Measurements from ENCODE around the gene PPT2. TPM values are rescaled to one million over a fixed set of nuclear protein-coding genes. Genes with fewer than 3 reads are reported as not detected.
A peak's percentile ranks its signal among the peaks of the same experiment; 100 is the strongest.

The PPT2 gene
- total and polyA plus RNA-seq, 2 of the 8 experiments (the other 6 are each of a cell fraction or from before 2014, with no cell fraction given) = 24.1 to 39.5 TPM

GRCh38 chr6:32194388-32194787, 40.4 kb downstream of the PPT2 start:
- no peak overlapping the region for H2BK12ac ChIP-seq (ENCODE audit: low read depth, low read length)
- H2BK20ac ChIP-seq (ENCODE audit: low read length) = no peak overlapping the region
- H3K27me3 ChIP-seq (replicated peaks in 1 of 4; ENCODE audit: control insufficient read depth in 3 of 4, extremely low read depth in 1 of 4, insufficient read depth in 3 of 4, low read length in 3 of 4) = no peaks in the 10 kb centered on the region
- no peak overlapping the region for H3K23ac ChIP-seq (ENCODE audit: insufficient read length)
- H3K79me2 ChIP-seq (ENCODE audit: control insufficient read depth in 1 of 2, insufficient read depth in 2 of 2, low read length in 2 of 2) = peaks cover 0 to 2% of the 10 kb centered on the region in 2 experiments; a peak in 2 of 4 replicates
- H4K91ac ChIP-seq (replicated peaks; ENCODE audit: insufficient read length, low read length) = no peak overlapping the region
- no peak overlapping the region for H3K4ac ChIP-seq (replicated peaks; ENCODE audit: insufficient read length, low read depth, low read length)
- no peak overlapping the region for H3K56ac ChIP-seq (replicated peaks; ENCODE audit: insufficient read length, low read depth, low read length)
- CTCF ChIA-PET (ENCODE audit: partially characterized antibody) = interaction anchor here (1.3 kb wide), 2 partner anchors 24 to 46 kb away, joined by 3 to 4 read pairs; no protein-coding TSS in a partner anchor
- 90% methylated on average over 4 of the region's 4 CpGs; no CpG with 5 or more reads in 1 of the 2 experiments for WGBS, 2 experiments (ENCODE audit: extremely low coverage in 1 of 2, insufficient coverage in 1 of 2, insufficient read length in 1 of 2, insufficient replicate concordance in 2 of 2, low coverage in 1 of 2, low lambda C conversion rate in 2 of 2, missing lambda C conversion rate in 1 of 2)
- POLR2A ChIA-PET (ENCODE audit: partially characterized antibody) = interaction anchor here (1.4 to 13.3 kb wide), 6 partner anchors 15 to 777 kb away, joined by 4 to 194 read pairs (median 9); partner anchors contain the start of genes AGPAT1, ATF6B, FKBPL and PRRT1
- H2AK5ac ChIP-seq (ENCODE audit: low read depth, low read length) = no peak overlapping the region
- H2AFZ ChIP-seq (ENCODE audit: low read length) = no peak overlapping the region
- H3K4me1 ChIP-seq (replicated peaks in 1 of 4; ENCODE audit: control insufficient read depth in 3 of 4, insufficient read depth in 4 of 4, low read length in 3 of 4) = peaks cover 8 to 42% (median 24%) of the 10 kb centered on the region in 4 experiments
- peaks cover 7% of the 10 kb centered on the region; the same call in 1 of the 2 replicates for H3K23me2 ChIP-seq (ENCODE audit: low read depth, low read length)
- no peak overlapping the region for H4K5ac ChIP-seq (ENCODE audit: insufficient read length, low read depth, low read length)
- H2BK120ac ChIP-seq (replicated peaks; ENCODE audit: low read depth, low read length) = no peak overlapping the region
- no peak overlapping the region for H3K27ac ChIP-seq (ENCODE audit: low read depth, low read length)
- H3K79me1 ChIP-seq (ENCODE audit: low read depth, low read length) = no peaks in the 10 kb centered on the region; the same call in 1 of the 2 replicates
- no peaks in the 10 kb centered on the region for H4K20me1 ChIP-seq (replicated peaks in 1 of 2; ENCODE audit: control insufficient read depth in 1 of 2, insufficient read depth in 2 of 2, low read length in 2 of 2)
- no peak overlapping the region for H3K9ac ChIP-seq (replicated peaks in 1 of 4; ENCODE audit: extremely low read depth in 1 of 4, low read depth in 3 of 4, low read length in 3 of 4)
- H2BK5ac ChIP-seq (ENCODE audit: low read depth, low read length) = no peak overlapping the region
- H2BK15ac ChIP-seq (ENCODE audit: low read length) = no peak overlapping the region
- peak overlapping the region in 3 of 4 experiments; percentile 55 to 61 (median 60); a peak in 4 of 8 replicates for H3K4me3 ChIP-seq (ENCODE audit: extremely low read depth in 1 of 4, insufficient read depth in 2 of 4, low read depth in 3 of 4, low read length in 4 of 4)
- no peaks in the 10 kb centered on the region for H3K36me3 ChIP-seq (ENCODE audit: control insufficient read depth in 2 of 4, insufficient read depth in 4 of 4, low read length in 3 of 4)
- no peak overlapping the region for H3K18ac ChIP-seq (ENCODE audit: extremely low read depth, low read length)
- FAIRE-seq (no peak), DNase-seq (ENCODE audit: low read depth in 1 of 2, low spot score in 2 of 2) (no peak)
- no peaks in the 10 kb centered on the region for H3K9me3 ChIP-seq (ENCODE audit: insufficient read depth in 2 of 2, low read depth in 1 of 2, low read length in 1 of 2)
- no peak overlapping the region for H4K8ac ChIP-seq (ENCODE audit: extremely low read depth, insufficient read depth, low read length)
- H3K14ac ChIP-seq (ENCODE audit: insufficient read length) = no peak overlapping the region
- H3K4me2 ChIP-seq (ENCODE audit: insufficient read depth in 1 of 2, low read depth in 2 of 2, low read length in 2 of 2) = peak overlapping the region; percentile 77 to 89; a peak in 2 of 4 replicates
- TF ChIP-seq SAP30 (IDR thresholded peaks at IDR 0.05; ENCODE audit: insufficient read depth, insufficient replicate concordance, low read length) (no peak), KDM4A (IDR thresholded peaks at IDR 0.05; ENCODE audit: low read depth, low read length, severe bottlenecking) (no peak), CBX5 (IDR thresholded peaks at IDR 0.05; ENCODE audit: low read depth, low read length) (no peak), ATF2 (IDR thresholded peaks at IDR 0.05; ENCODE audit: low read length) (0 out of 2 replicates have a peak, but pooled peaks have one; percentile 8)

All from H1 (cell line).